DMS153 treated with DMSO at 0.1 percent for 48 hours (cell line): ENCODE data around the gene RTN3.

Source experiments
- DNase-seq: peaks from one replicate; lab custom pipeline; 2025; ENCODE audit not compliant: unreplicated experiment; lab: John Stamatoyannopoulos, UW

The RTN3 gene

DNA sequence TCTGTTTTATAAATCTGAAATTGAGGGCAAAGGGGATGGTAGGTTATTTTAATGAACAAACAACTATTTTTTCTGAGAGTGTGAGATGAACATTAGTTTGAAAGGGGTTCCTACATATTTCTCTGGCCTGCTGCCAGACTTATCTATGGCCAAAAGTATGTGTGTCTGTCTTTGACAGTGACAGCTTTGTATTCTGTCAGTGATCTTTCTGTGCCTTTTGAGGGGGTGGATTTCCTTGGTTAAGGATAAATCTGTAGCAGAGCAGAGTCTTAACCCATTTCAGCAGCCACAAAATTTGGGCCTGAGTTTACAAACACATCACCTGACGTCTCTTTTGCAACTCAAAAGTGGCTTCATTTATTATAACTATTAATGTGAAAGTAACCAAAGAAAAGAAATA, 56.4 kb downstream of the RTN3 start:
- no peak for DNase-seq

DNA sequence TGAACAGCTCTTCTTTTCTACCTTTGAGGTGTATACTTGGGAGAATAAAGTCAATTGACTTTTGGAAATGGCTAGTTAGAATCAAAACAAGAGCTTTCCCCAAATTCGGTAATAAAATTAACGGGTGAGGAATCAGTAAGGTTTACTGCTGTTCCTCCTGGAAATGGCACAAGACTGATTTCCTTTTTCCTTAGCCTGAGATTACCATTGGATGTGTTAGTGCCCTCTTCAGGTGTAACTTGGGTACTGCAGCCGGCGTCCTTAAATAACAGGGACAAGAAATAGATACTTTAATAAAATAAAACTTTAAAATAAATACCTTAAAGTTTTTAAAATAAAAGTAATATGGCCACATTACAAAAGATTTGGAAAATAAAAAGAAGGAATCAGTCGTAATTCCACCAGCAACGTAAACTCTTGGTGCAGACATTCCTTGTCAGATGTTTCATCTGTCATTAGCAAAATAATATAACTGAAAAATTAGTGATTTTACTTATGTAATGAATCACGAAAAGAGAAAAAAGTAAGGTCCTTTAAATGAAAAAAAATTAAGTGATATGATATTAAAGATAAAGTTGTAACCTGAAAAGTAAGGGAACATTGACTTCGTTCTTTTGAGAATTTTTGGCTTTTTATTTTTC, 57.5 kb downstream of the RTN3 start:
- DNase-seq: peak; percentile 49

DNA sequence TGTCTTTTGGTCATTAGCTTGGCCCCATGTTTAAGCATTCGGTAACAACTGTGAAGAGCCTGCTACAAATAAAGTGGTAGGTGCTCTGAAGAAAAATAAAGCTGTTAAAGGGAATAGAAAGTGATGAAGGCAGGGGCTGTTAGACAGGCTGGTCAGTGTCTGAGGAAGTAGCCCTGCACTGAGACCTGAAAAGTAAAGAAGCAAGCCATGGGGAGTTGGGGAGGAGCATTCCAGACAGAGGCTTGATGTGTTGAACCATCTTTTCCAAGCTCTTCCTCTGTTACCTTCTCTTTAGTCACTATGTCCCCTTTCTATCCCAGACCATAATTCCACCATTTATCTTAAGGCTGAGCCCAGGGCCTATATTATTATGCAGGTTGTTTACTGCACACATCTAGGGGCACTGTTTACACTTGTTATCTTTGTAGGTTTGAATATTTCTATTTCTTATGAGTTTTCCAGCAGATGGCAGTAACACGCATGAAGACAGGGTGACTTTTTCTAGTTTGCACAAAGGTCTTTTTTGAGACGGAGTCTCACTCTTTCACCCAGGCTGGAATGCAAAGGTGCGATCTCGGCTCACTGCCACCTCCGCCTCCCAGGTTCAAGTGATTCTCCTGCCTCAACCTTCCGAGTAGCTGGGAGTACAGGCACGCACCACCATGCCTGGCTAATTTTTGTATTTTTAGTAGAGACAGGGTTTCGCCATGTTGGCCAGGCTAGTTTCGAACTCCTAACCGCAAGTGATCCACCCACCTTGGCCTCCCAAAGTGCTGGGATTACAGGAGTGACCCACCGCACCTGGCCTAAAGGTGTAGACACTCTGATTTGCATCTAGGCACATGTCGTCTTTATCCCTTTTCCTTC, 64.2 kb downstream of the RTN3 start:
- no peak for DNase-seq

- DNase-seq: no peak
Observed at GRCh38 chr11:63747011-63747410, 65.7 kb downstream of the RTN3 start.

DNA sequence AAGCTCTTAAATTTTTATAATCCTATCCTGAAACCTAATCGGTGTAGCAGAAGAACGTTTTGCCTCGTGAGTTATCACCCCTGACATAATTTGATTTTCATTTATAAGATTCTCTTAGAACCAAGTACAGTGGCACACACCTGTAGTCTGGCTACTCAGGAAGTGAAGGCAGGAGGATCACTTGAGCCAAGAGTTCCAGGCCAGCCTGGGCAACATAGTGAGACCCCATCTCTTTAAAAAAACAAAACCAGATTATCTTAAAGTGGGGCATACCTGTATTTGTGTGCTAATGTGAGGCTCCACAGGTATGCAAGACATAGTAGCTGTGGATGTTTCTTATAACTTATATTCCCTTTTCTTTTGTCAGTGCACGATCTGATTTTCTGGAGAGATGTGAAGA, 68.3 kb downstream of the RTN3 start:
- DNase-seq: no peak

GRCh38 chr11:63756919-63757761, 75.8 kb downstream of the RTN3 start:
- no peak for DNase-seq

DNA sequence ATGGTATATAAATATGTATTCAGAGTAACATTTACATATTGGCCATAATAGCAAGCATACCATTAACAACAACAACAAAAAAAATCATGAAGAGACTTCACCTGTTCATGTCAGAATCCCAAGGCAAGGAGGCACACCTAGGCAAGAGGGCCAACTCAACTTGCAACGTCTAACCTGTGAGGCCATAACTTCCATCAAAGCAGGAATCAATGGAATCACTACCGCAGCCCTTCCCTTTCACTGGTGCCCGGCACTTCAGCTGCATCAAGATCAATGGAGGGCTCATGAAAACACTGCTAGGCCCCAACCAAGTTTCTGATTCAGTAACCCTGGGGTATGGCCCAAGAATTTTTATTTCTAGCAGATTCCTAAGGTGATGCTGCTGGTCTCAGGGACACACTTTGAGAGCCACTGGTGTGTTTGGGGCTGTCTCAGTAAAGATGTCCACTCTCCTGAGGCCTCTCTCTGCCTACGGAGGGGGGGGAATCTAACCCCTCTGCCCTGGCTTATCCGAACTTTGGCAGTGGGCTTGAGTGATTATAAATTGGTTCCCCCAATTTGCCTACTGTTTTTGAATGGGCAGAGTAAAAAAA, 79.3 kb downstream of the RTN3 start:
- no peak for DNase-seq

DNA sequence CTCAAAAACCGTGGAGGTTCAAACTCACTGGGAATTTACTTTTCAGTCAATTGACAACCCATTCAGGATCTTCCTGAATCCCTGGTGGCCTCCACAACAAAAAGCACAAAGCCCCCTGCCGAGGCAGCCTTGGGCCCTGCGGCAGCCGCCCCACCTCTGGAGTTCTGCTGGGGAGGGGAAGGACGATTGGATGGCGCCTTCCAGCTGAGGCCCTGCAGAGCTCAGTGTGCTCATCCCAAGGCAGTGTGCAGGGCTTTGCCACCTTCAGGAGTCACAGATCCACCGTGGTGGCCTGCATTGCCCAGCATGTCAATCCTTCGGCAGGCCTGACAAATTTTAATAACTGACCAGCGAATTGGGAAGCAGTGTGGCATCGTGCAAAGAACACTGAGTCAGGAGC, 79.9 kb downstream of the RTN3 start:
- no peak for DNase-seq

DNA sequence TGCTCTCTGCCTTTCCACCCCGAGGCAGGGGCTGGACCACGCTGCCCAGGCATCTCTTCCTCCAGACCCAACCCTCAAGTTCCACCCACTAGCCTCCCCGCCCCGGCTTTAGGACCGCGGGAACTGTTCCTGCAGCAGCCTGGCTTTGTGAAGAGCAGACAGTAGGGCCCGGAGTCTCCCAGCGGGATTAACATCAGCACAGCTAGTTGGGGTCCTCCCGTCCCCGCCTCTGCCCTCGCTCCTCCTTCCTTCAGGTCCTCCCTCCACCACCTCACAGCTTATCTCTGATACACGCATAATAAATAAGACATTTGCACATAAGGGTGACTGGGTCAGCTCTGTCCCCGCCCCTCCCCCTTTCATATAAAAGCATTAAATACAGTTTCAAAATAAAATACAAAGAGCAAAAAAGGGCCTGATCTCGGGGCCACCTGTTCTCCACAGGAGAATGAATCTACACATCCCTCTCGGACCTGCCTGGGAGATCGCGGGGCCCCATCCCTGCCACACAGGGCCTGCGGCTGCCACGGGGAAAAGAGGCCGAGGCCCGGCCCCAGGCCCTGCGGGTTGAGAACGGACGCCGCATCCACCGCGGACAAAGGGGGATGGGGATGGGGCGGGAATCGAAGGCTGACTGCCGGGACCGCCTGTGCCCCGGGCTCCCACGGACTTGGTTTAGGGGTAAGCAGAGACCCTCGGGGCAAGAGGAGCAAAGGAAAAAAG, 80.8 kb downstream of the RTN3 start:
- DNase-seq: peak; percentile 15

GRCh38 chr11:63762654-63763495, 81.6 kb downstream of the RTN3 start:
- peak; percentile 28 for DNase-seq

DNA sequence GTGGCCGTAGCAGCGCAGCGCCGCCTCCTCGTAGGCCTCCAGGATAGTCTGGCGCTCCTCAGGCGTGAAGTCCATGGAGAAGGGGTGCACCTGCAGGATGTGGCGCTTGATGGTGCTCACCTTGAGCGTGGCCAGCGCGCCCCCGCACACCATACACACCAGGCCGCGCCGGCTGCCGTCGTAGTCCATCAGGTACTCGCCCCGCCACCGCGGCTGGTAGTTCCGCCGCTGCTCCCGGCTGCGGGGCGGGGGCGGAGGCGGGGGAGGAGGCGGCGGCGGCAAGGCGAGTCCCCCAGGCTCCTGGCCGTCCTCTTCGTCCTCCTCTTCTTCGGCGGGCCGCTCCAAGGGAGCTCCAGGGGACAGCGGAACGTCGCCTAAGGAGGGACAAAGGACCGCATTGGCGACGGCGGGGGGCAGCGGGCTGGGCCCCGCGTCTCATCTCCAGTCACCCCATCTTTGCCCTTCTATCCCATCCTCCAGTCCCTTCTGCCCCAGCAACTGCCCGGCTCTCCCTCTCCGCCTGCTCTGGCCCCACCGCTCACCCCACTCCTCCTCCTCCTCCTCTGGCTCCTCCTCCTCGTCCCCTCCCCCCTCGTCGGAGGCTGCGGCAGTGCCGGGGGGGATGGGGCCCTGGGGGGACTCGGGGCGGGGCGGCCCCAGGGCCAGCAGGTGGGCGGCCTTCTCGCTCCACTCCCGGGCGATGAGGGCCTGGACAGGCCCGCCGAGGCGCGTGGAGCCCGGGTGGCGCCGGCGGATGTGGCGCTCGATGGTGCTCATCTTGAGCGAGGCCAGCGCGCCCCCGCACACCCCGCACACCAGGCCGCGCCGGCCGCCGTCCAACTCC, 82.4 kb downstream of the RTN3 start:
- DNase-seq: no peak

DNA sequence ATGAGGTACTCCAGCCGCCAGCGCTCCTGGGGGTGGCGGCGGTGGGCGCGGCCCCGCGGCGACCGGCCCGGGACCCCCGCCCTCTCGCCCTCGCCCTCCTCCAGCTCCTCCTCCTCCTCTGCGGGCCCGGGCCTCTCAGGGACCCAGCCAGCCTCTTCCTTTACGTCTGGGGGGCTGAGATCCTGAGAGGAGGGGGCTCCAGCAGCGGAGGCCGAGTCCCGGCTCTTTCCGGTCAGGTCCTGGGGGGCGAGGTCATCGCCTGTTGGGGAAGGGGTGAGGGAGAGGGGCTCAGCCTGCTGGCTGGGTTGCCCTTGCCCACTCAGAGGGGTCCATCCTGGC, 83.0 kb downstream of the RTN3 start:
- no peak for DNase-seq

- no peak for DNase-seq
Observed at GRCh38 chr11:63764679-63765647, 83.7 kb downstream of the RTN3 start.

GRCh38 chr11:63765688-63766241, 84.5 kb downstream of the RTN3 start:
- DNase-seq: no peak

DNA sequence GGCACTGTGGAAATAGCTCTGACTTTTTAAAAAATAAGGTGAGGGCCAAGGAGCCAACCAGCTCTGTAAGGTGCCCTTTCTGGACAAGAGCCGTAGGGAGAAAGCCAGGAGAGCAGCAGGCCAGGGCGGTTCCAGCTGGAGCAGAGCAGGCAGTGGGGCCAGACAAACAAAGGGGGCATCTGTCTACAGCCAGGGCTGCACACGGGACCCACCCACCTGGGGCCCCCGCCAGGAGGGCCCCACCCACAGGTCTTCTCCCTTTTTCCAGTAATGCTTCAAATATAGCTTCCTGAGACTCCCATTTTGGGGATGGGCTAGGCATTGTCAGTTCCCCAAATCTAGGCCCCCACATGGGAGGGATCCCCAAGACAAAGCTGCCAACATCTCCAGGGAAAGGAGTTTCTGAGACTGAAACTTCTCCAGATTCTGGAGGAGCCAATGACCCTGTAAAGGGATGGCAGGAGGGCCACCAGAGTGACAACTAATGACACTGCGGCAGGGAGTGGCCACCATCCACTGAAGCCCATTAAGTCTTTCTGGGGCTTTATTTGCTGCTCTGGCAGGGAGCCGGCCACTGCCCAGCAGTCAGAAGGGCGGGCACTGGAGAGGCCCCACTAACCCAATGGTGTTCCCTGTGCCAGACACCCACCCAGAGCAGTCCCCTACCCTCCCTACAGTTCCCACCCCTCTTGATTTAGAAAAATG, 85.4 kb downstream of the RTN3 start:
- no peak for DNase-seq

DNA sequence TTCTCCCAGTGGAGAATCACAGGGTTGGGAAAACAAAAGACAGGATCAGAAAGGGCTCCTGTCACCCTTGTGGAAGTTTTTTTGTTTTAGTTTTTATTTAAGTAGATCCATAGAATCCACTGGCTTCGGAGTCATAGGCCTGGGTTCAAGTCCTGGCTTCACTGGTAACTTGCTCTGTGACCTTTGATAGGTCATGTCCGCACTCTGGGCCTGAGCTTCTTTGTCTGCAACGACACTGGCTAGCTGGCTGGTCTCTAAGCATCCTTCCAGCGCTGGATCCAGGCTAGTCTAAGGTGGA, 85.9 kb downstream of the RTN3 start:
- DNase-seq: no peak

DNA sequence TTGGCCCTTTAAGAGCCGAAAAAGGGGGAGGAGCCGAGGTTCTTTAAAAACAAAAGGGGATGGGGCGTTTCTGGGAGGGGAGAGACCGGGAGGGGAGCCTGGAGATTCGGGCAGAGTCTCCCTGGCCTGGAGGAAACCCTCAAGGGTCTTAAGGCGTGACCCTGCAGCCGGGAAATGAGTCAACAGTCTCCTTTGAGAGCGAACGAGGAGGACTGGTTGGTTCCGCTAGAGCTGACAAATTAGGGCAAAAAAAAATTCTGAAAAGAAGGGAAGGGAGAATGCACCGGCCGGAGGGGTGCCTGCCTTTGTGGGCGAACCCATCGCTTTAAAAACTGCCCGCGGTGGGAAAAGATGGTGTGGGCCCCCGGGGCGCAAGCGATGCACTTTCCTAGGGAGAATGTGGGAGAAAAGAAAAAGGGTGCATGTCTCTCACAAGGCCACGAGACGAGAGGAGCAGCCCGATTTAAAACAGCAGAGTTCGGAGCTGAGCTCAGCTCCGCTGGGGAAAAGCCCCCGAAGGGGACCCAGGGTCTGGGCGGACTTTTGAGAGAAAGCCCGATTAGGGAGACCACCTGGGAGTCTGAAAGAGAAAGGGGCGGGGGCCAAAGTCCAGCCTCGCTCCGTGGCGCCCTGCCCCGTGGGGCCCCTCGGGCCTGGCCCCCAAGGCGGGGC, 86.4 kb downstream of the RTN3 start:
- peak; percentile 26 for DNase-seq
